ENCODE measurements around the gene DAPL1. TPM values are rescaled to one million over a fixed set of nuclear protein-coding genes. Genes with fewer than 3 reads are reported as not detected.

The DAPL1 gene
- total RNA-seq, 2 experiments from 2014 or later: not detected

- Histone ChIP-seq H2AFZ (ENCODE audit: low read length) (no peak overlapping the region), H3K79me2 (ENCODE audit: insufficient read depth, low read depth, low read length) (no peaks in the 10 kb centered on the region), H3K4me3 (ENCODE audit: low read depth, low read length, poor library complexity, severe bottlenecking) (no peak overlapping the region), H3K27ac (ENCODE audit: low read depth, low read length, poor library complexity, severe bottlenecking) (no peak overlapping the region), H3K4me2 (ENCODE audit: low read length) (no peak overlapping the region), H3K4me1 (ENCODE audit: insufficient read depth, low read length, poor library complexity, severe bottlenecking) (no peaks in the 10 kb centered on the region), H3K36me3 (ENCODE audit: insufficient read depth, low read length) (no peaks in the 10 kb centered on the region), H3K9me2 (ENCODE audit: insufficient read depth, low read length) (no peaks in the 10 kb centered on the region), H4K20me1 (ENCODE audit: insufficient read depth, low read length) (no peaks in the 10 kb centered on the region), H3K9me3 (ENCODE audit: low read length) (no peaks in the 10 kb centered on the region)
- DNase-seq (ENCODE audit: low spot score): no peak
- TF ChIP-seq EZH2phosphoT487 (IDR thresholded peaks at IDR 0.05; ENCODE audit: borderline replicate concordance, low read depth, low read length) (no peak), CTCF (conservative IDR thresholded peaks at IDR 0.05; ENCODE audit: low read length) (no peak)
- ChIA-PET POLR2A (interaction anchor here (0.7 kb wide), 1 partner anchor 1144 kb away, joined by 3 read pairs; no protein-coding TSS in a partner anchor), CTCF (ENCODE audit: unreplicated experiment) (interaction anchor here (0.6 kb wide), 1 partner anchor 980 kb away, joined by 3 read pairs; no protein-coding TSS in a partner anchor)
- intact Hi-C loops (cut with micrococcal nuclease; ENCODE audit: unreplicated experiment): no loop called here
- no TSS peak for BruUV-seq (replicated peaks)
These were observed 34.2 kb upstream of the DAPL1 start for GRCh38 chr2:158760887-158761286.

GRCh38 chr2:158761621-158762020 is 33.5 kb upstream of the DAPL1 start:
- H2AFZ ChIP-seq (ENCODE audit: low read length): no peak overlapping the region
- H3K36me3 ChIP-seq (ENCODE audit: insufficient read depth, low read length): no peaks in the 10 kb centered on the region
- TF ChIP-seq CTCF (conservative IDR thresholded peaks at IDR 0.05; ENCODE audit: low read length) (no peak), EZH2phosphoT487 (IDR thresholded peaks at IDR 0.05; ENCODE audit: borderline replicate concordance, low read depth, low read length) (no peak)
- no peaks in the 10 kb centered on the region for H3K9me3 ChIP-seq (ENCODE audit: low read length)
- no peak for DNase-seq (ENCODE audit: low spot score)
- H3K9me2 ChIP-seq (ENCODE audit: insufficient read depth, low read length): no peaks in the 10 kb centered on the region
- H3K27ac ChIP-seq (ENCODE audit: low read depth, low read length, poor library complexity, severe bottlenecking): no peak overlapping the region
- BruUV-seq (replicated peaks): no TSS peak
- CTCF ChIA-PET (ENCODE audit: unreplicated experiment): no interaction called here
- H4K20me1 ChIP-seq (ENCODE audit: insufficient read depth, low read length): no peaks in the 10 kb centered on the region
- POLR2A ChIA-PET: no interaction called here
- H3K4me3 ChIP-seq (ENCODE audit: low read depth, low read length, poor library complexity, severe bottlenecking): no peak overlapping the region
- no peaks in the 10 kb centered on the region for H3K79me2 ChIP-seq (ENCODE audit: insufficient read depth, low read depth, low read length)
- intact Hi-C loops (cut with micrococcal nuclease; ENCODE audit: unreplicated experiment): no loop called here
- H3K4me1 ChIP-seq (ENCODE audit: insufficient read depth, low read length, poor library complexity, severe bottlenecking): no peaks in the 10 kb centered on the region
- no peak overlapping the region for H3K4me2 ChIP-seq (ENCODE audit: low read length)

- H4K20me1 ChIP-seq (ENCODE audit: insufficient read depth, low read length): no peaks in the 10 kb centered on the region
- ChIA-PET POLR2A (interaction anchor here (0.6 kb wide), 1 partner anchor 96 kb away, joined by 4 read pairs; no protein-coding TSS in a partner anchor), CTCF (ENCODE audit: unreplicated experiment) (interaction anchor here (0.6 kb wide), 1 partner anchor 218 kb away, joined by 3 read pairs; no protein-coding TSS in a partner anchor)
These were observed 32.8 kb upstream of the DAPL1 start for GRCh38 chr2:158762336-158762735.

More at GRCh38 chr2:158762336-158762735, 32.8 kb upstream of the DAPL1 start:
- no peaks in the 10 kb centered on the region for H3K36me3 ChIP-seq (ENCODE audit: insufficient read depth, low read length)
- no peaks in the 10 kb centered on the region for H3K9me2 ChIP-seq (ENCODE audit: insufficient read depth, low read length)
- no TSS peak for BruUV-seq (replicated peaks)
- H3K4me2 ChIP-seq (ENCODE audit: low read length): no peak overlapping the region
- no peak overlapping the region for H3K27ac ChIP-seq (ENCODE audit: low read depth, low read length, poor library complexity, severe bottlenecking)
- intact Hi-C loops (cut with micrococcal nuclease; ENCODE audit: unreplicated experiment): no loop called here
- H2AFZ ChIP-seq (ENCODE audit: low read length): no peak overlapping the region
- no peak for TF ChIP-seq EZH2phosphoT487 (IDR thresholded peaks at IDR 0.05; ENCODE audit: borderline replicate concordance, low read depth, low read length)
- no peak for TF ChIP-seq CTCF (conservative IDR thresholded peaks at IDR 0.05; ENCODE audit: low read length)
- no peaks in the 10 kb centered on the region for H3K9me3 ChIP-seq (ENCODE audit: low read length)
- H3K79me2 ChIP-seq (ENCODE audit: insufficient read depth, low read depth, low read length): no peaks in the 10 kb centered on the region
- DNase-seq (ENCODE audit: low spot score): no peak
- no peak overlapping the region for H3K4me3 ChIP-seq (ENCODE audit: low read depth, low read length, poor library complexity, severe bottlenecking)
- no peaks in the 10 kb centered on the region for H3K4me1 ChIP-seq (ENCODE audit: insufficient read depth, low read length, poor library complexity, severe bottlenecking)
